ENCODE data around the gene FBRSL1.

FBRSL1 gene

DNA sequence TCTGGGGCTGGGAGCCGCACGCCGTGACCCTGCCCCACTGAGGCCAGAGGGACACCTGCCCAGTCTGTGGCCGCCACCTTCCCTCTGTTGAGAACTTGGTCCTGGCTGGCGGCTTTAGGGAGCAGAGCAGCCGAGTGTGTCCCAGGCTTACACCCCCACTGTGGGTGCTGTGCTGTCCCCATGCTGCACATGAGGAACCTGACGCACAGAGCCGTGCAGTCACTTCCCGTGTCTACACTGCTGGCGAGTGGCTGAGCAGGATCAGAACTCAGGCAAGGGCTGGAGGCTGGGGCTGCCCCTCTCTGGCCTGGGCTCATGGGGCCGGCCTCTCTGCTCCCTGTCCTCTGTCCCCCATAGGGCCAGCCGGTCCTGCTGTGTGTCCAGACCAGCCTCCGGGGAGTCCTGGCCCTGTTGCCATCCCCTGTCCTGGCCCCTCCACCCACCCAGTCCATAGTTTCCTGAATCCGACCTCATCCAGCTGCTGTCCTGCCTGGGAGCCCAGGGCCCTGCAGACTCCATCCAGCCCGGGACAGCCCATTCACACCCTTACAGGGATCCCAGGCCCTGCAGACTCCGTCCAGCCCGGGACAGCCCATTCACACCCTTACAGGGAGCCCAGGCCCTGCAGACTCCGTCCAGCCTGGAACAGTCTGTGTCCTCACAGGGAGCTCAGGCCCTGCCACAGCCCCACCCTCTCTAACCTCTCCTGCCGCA lies 10.3 kb downstream of the FBRSL1 start:
- DNase-seq, result no peak

DNA sequence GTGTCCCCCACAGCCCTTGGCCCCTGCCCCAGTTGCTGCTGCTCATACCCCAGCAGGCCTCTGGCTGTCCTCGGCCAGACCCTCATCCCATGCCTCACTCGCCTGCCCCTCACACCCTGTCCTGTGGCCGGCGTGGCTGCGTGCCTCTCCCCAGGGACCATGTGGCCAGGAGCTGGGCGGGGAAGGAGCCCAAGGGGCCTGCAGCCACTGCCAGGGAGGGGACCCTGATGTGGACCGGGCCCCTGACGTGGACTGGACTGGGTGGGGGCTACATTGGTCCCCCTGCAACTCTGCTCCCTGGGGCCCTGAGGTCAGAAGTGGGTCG lies 10.9 kb downstream of the FBRSL1 start:
- DNase-seq, result no peak

- DNase-seq, result no peak
Measured at GRCh38 chr12:132501204-132501940, 11.4 kb downstream of the FBRSL1 start.

DNA sequence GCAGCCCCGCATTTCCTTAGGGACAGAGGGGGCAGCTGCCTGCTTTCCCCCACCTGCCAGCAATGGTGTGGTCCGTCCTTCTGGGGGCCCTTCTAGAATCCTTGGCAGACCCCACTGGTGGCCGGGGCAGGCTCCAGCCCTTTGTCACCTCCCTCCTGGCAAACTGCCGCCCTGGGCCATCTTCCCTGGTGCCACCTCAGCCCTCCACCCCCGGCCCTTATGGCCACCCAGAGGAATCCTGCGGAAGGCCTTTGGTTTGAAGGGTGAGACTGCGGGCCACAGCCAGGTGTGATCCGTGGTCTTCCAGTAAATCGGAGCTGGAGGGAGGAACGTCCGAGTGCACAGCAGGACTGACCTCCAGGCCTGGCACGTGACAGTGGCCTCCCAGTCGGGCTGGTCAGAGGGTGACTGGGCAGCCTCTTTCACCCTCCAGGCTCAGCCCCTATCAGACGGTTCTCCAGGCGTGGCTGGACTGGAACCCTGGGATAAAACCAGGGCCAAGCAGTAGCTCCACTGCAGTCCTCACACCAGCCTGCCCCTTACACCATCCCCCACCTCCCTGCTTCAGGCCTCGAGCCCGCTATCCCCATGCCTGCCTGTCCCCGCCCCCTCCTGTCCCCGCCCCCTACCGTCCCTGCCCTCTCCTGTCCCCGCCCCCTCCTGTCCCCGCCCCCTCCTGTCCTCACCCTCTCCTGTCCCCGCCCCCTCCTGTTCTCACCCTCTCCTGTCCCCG lies 12.4 kb downstream of the FBRSL1 start:
- no peak for DNase-seq

DNA sequence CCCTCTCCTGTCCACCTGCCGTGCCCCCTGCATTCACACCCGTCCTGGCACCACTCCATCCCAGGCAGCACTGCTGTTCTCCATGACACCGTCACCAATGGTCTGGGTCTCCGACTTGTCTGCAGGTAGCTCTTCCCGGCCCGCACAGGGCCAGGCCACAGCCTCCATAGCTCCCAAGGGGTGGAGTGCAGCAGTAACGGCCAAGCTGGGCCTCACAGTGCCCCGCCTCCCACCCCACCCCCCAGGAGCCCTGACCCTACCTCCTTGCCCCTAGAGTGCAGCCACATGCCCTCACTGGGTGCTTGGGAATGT lies 12.9 kb downstream of the FBRSL1 start:
- DNase-seq, result no peak

DNA sequence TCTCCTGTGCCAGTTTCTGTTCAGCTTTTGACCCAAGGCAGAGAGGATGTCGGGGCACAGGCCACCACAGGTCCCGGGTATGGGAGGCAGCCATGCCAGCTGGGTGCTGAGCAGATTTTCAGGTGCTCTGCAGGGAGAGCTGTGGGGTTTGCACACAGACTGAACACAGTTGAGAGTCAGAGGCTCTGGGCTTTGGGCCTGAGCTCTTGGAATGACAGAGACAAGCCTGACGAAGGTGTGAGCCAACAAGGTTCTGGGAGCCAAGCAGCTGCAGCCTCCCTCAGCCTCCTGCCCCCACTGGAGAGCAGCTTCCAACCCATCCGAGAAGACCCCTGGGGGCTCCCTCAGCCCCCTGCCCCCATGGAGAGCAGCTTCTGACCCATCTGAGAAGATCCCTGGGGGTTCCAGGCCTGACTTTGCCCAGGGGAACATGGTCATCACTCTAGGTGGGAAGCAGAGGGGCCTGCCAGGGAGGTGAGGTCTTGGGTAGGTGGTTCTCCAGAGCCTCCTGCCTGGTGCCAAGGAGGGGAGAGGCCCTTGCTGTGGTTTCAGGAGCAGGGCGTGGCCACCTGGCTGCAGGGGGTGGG lies 13.8 kb downstream of the FBRSL1 start:
- DNase-seq, result no peak

GRCh38 chr12:132505105-132505851 lies 15.3 kb downstream of the FBRSL1 start:
- no peak for DNase-seq

GRCh38 chr12:132505852-132506219 lies 15.9 kb downstream of the FBRSL1 start:
- no peak for DNase-seq

DNA sequence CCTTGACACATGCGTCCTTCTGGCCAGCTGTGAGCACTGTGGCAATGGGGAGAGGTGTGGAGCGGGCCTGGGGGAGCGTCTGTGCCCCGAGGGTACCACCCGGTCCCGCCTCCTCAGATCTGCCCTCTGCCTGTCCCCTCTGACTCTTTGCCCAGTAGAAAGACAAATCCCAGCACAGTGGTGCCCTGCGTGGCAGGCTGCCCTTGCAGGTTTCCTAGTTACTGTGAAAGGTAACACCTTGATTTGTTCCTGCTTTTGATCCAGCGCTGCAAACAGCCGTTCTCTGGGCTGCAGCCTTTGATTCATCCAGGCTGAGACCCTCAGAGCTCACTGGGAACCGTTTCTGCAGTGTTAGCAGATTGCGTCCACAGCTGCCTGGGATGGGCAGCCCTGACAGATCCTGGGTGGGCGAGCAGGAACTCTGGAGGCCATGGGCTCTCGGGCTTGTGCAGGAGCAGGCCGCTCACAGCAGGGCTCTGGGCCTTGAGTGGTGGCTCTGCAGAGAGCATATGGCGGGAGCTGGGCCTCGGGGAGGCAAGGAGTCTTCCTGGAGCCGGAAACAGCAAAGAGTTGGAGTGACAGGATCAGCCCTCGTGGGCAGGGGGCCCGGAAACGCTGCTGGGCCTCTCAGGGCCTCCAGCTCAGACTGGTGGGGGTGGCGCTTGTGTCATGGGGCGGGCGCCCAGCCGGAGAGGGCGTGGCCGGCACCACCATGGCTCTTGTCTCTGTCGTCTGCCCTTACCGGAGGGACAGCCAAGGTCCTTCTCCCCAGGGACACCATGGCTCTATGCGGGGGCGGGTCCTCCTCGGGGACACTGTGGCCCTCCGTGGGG lies 16.6 kb downstream of the FBRSL1 start:
- peak; percentile 41 for DNase-seq

- DNase-seq, result no peak
Measured at GRCh38 chr12:132507161-132507538, 17.2 kb downstream of the FBRSL1 start.

GRCh38 chr12:132507656-132508490 lies 17.9 kb downstream of the FBRSL1 start:
- DNase-seq, result no peak

- DNase-seq, result no peak
Measured at GRCh38 chr12:132508491-132508740, 18.5 kb downstream of the FBRSL1 start.

DNA sequence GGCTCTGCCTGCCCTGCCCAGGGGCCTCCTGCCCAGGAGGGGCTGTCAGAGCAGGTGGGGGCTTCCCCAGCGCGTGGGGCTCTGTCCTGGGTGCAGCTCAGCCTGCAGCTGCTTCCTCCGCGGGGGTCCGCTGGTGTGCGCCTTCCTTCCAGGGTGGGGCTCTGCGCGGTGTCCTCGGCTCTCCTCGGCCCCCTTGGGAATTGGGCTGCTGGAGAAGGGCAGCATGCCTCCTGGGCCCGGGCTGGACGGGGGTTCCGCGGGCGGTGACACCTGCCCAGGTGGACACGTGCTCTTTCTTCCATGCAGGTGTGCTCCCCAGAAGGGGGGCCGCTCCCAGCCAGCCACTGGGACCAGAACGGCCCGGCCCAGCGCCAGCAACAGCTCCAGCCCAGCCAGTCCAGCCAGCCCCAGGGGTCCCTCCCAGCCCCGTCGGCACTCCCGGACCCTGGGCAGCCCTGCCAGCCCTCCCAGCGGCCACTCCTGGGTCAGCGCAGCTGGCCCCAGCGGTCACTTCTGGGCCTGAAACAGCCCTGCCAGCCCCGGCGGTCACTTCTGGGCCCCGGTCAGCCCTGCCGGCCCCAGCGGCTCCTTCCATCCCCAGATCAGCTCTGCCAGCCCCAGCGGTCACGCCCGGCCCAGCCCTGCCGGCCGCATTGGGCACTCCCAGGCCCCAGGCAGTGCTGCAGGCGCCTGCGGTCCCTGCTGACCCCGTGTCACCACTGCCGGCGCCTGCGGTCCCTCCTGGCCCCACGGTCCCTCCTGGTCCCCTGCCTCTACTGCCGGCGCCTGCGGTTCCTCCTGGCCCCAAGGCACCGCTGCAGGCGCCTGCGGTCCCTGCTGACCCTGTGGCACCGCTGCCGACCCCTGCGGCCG lies 19.1 kb downstream of the FBRSL1 start:
- DNase-seq, result no peak

DNA sequence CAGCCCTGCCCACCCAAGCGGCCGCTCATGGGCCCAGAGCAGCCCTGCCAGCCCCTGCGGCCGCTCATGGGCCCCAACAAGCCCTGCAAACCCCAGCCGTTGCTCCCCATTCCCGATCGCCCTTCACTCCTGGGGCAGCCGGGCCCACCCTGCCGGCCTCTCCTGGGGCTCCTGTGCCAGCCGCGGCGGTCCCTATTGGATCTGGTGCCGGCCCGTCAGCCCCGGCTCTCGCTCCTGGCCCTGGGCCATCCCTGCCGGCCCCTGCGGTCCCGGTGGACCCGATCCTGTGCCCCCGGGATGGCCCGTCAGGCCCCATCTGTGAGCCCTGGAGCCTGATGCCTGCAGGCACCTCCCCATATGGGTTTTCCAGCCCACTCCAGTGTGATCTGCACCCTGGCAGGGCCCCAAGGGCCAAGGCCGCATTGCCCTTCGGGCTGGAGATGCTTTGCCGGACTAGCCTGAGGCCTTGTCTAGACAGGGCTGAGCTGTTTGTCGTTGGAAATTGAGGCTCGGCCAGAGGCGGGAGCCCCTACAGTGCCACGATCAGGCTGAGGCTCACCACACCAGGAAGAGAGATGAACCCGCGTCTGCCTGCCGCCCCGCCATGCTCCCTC lies 20.3 kb downstream of the FBRSL1 start:
- DNase-seq, result no peak

GRCh38 chr12:132510746-132511477 lies 21.0 kb downstream of the FBRSL1 start:
- DNase-seq, result no peak

DNA sequence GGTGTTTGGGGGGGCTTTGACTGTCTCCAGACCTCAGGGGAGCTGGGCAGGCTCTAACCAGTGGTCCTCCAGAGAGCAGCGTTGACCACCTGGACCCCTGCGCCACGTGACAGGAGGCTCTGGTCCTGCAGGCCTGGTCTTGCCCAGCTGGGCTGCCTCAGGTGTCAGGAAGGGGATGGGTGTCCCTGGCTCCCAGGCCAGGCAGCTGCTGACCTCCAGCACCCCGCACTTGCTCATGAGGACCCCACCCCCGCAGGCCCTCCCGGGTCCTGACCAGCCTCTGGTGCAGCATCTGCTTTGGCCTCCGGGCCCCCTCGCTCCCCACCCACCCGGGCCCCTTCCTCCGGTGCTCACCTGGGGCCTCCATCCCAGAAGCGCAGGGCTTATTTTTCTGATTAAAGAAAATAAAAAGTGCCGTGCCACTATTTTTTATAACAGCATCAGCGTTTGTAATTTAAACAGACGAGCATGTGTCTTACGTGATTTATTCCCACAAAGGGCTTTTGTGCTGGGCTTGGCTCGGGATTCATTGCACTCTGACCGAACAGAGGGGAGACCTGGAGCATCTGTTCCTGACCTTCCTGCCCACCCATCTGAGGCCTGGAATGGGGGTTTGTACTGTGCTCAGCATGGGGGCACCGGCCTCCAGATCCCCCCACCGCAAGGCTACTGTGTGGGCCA lies 21.7 kb downstream of the FBRSL1 start:
- DNase-seq, result no peak

- no peak for DNase-seq
Measured at GRCh38 chr12:132512197-132513069, 22.5 kb downstream of the FBRSL1 start.

DNA sequence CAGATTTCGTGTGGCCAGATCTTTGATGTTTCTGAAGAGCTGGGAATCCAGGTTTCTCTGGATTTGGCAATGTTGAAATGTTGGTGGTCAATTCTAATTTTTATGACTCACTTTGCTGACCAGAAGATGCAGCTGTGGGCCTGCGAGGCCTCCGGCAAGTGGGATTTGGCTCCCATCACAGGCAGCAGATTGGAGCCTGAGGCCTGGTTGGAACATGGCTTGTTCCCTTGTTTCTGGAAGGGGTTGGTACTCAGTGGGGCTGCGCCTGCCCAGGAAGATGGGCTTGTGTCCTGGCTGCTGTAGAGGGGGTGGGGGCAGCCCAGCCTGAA lies 23.1 kb downstream of the FBRSL1 start:
- no peak for DNase-seq

Measured in T-helper 9 cell (primary cell).